ENCODE data around the gene NRM. TPM values are rescaled to one million over a fixed set of nuclear protein-coding genes. Genes with fewer than 3 reads are reported as not detected.

Gene NRM
- total RNA-seq, 2 donors from 2014 or later = 2.2 to 4.2 TPM

GRCh38 chr6:30686908-30687658 lies 3.7 kb downstream of the NRM start:
- H3K9me3 ChIP-seq = no peaks in the 10 kb centered on the region
- no peak for TF ChIP-seq CTCF (IDR thresholded peaks at IDR 0.05)
- peaks cover 0 to 80% of the 10 kb centered on the region in 2 donors for H3K4me1 ChIP-seq
- H3K27me3 ChIP-seq = no peaks in the 10 kb centered on the region
- peak; percentile 98 for DNase-seq (ENCODE audit: low spot score)
- peak overlapping the region; percentile 83 to 90 for H3K4me3 ChIP-seq
- peak overlapping the region; percentile 99 for H3K27ac ChIP-seq
- peaks cover 10% of the 10 kb centered on the region for H3K36me3 ChIP-seq

GRCh38 chr6:30686009-30686907 lies 4.5 kb downstream of the NRM start, which contains the start of gene PPP1R18:
PPP1R18 (minus strand) TSS chr6:30686645; CDS start chr6:30686018, 627 bp downstream.
- Histone ChIP-seq H3K27me3 (no peaks in the 10 kb centered on the region), H3K27ac (peak within 1 kb of the TSS; percentile 99), H3K36me3 (peaks cover 15% of the 10 kb centered on the region), H3K4me1 (peaks cover 0 to 83% of the 10 kb centered on the region in 2 donors), H3K9me3 (no peaks in the 10 kb centered on the region), H3K4me3 (peak within 1 kb of the TSS; percentile 83 to 90)
- peak; percentile 86 for DNase-seq (ENCODE audit: low spot score)
- no peak for TF ChIP-seq CTCF (IDR thresholded peaks at IDR 0.05)

- Histone ChIP-seq H3K27me3 (no peaks in the 10 kb centered on the region), H3K36me3 (peaks cover 21% of the 10 kb centered on the region), H3K9me3 (no peaks in the 10 kb centered on the region), H3K4me3 (peak overlapping the region; percentile 83 to 90), H3K4me1 (peaks cover 0 to 87% of the 10 kb centered on the region in 2 donors), H3K27ac (peak overlapping the region; percentile 99)
- DNase-seq (ENCODE audit: low spot score) = no peak
- no peak for TF ChIP-seq CTCF (IDR thresholded peaks at IDR 0.05)
Measured at GRCh38 chr6:30685157-30686008, 5.4 kb downstream of the NRM start.

GRCh38 chr6:30684386-30685156 lies 6.2 kb downstream of the NRM start:
- no peak for TF ChIP-seq CTCF (IDR thresholded peaks at IDR 0.05)

GRCh38 chr6:30683980-30684338 lies 6.8 kb downstream of the NRM start:
- DNase-seq (ENCODE audit: low spot score) = no peak
- no peak for TF ChIP-seq CTCF (IDR thresholded peaks at IDR 0.05)
- no peaks in the 10 kb centered on the region for H3K27me3 ChIP-seq
- peak overlapping the region; percentile 99 for H3K27ac ChIP-seq
- no peaks in the 10 kb centered on the region for H3K9me3 ChIP-seq
- H3K36me3 ChIP-seq = peaks cover 28% of the 10 kb centered on the region
- H3K4me1 ChIP-seq = peaks cover 0 to 88% of the 10 kb centered on the region in 2 donors
- H3K4me3 ChIP-seq = peak overlapping the region; percentile 83 to 90

More at GRCh38 chr6:30684386-30685156, 6.2 kb downstream of the NRM start:
- Histone ChIP-seq H3K4me1 (peaks cover 0 to 88% of the 10 kb centered on the region in 2 donors), H3K4me3 (peak overlapping the region; percentile 83 to 90), H3K36me3 (peaks cover 28% of the 10 kb centered on the region), H3K27me3 (no peaks in the 10 kb centered on the region), H3K9me3 (no peaks in the 10 kb centered on the region), H3K27ac (peak overlapping the region; percentile 99)
- no peak for DNase-seq (ENCODE audit: low spot score)
